HepG2 (cell line): Measurements from ENCODE around the gene FNDC3B. TPM values are rescaled to one million over a fixed set of nuclear protein-coding genes. Genes with fewer than 3 reads are reported as not detected.

Source experiments
- ATAC-seq: fragments of 200-7000 bp; cut with Tn5 transposase; 3 replicates; pipeline ENCODE4 v1.9.1; 2020; ENCODE audit warnings: mild to moderate bottlenecking, moderate library complexity
- BruUV-seq: library from RNA; stranded (reverse); fragments of 400-500 nt; replicated peaks from 2 replicates; lab custom pipeline; 2021; lab: Mats Ljungman, UMichigan
- CTCF ChIA-PET: fragments of 300-600 bp; formaldehyde crosslinking; extraction: SDS; loops from one replicate; lab custom pipeline; 2021; ENCODE audit warnings: low total read pairs, inconsistent platforms, low intra/inter-chr PET ratio; lab: Yijun Ruan, JAX
- POLR2A ChIA-PET: fragments of 350-600 bp; sonication (Branson Sonifier 250); formaldehyde crosslinking; loops from one replicate; lab custom pipeline; 2020; ENCODE audit warnings: antibody characterized with exemption, inconsistent platforms; lab: Yijun Ruan, JAX
- DNase-seq: peaks from one replicate; pipeline ENCODE4 v3.0.0-alpha.2; 2015; ENCODE audit warnings: low spot score
- FAIRE-seq: peaks from 3 replicates; lab custom pipeline; 2011; peaks lifted over from hg19 to GRCh38; lab: Jason Lieb, UNC
- H2AFZ ChIP-seq: one replicate; pipeline ENCODE4 v1.6.1; 2011; ENCODE audit warnings: low read length, inconsistent platforms
- H3K27ac ChIP-seq: fragments of 300-600 bp; 3 replicates; pipeline ENCODE4 v1.8.0; 2011; ENCODE audit warnings: mixed run types, mild to moderate bottlenecking, mixed read lengths, low read length, inconsistent platforms; ENCODE audit not compliant: insufficient read depth; ENCODE audit errors: extremely low read length
- H3K27me3 ChIP-seq, 2 experiments: fragments of 200-600 bp in 1 of 2; 2 replicates in 1 of 2; 3 replicates in 1 of 2; pipeline versions ENCODE4 v1.6.0 to v1.8.0; 2011; ENCODE audit warnings: low read length in 2 of 2, mild to moderate bottlenecking in 2 of 2, moderate library complexity in 2 of 2, inconsistent platforms in 1 of 2; ENCODE audit not compliant: insufficient read depth in 2 of 2, control insufficient read depth in 1 of 2
- H3K36me3 ChIP-seq, 2 experiments: fragments of 200-600 bp in 1 of 2; replicated peaks in 1 of 2; 2 replicates in 1 of 2; 3 replicates in 1 of 2; pipeline versions ENCODE4 v1.5.1 to v1.8.0; 2011; ENCODE audit warnings: low read length in 2 of 2, inconsistent platforms in 1 of 2; ENCODE audit not compliant: insufficient read depth in 2 of 2, control insufficient read depth in 1 of 2
- H3K4me1 ChIP-seq: 2 replicates; pipeline ENCODE4 v1.5.1; 2012; ENCODE audit warnings: low read length, inconsistent platforms; ENCODE audit not compliant: insufficient read depth
- H3K4me2 ChIP-seq: 2 replicates; pipeline ENCODE4 v1.6.0; 2011; ENCODE audit warnings: low read depth, low read length, inconsistent platforms
- H3K4me3 ChIP-seq, 3 experiments: fragments of 200-600 bp in 1 of 3; sonication (generic), shearing (Covaris generic) in 1 of 3; replicated peaks in 1 of 3; 2 replicates each; pipeline ENCODE4 v1.5.1; 2011 to 2016; ENCODE audit warnings: low read length in 3 of 3, inconsistent platforms in 2 of 3, low read depth in 2 of 3, mild to moderate bottlenecking in 2 of 3, control low read depth in 1 of 3, mixed read lengths in 1 of 3; ENCODE audit not compliant: insufficient read depth in 1 of 3
- H3K79me2 ChIP-seq: one replicate; pipeline ENCODE4 v1.6.1; 2011; ENCODE audit warnings: low read length, inconsistent platforms; ENCODE audit not compliant: insufficient read depth
- H3K9ac ChIP-seq: 2 replicates; pipeline ENCODE4 v1.6.0; 2011; ENCODE audit warnings: mild to moderate bottlenecking, low read depth, low read length, inconsistent platforms; ENCODE audit not compliant: insufficient read depth
- H3K9me3 ChIP-seq: 2 replicates; pipeline ENCODE4 v1.5.1; 2012; ENCODE audit warnings: mild to moderate bottlenecking, low read length
- H4K20me1 ChIP-seq: 2 replicates; pipeline ENCODE4 v1.6.0; 2011; ENCODE audit warnings: inconsistent platforms, mild to moderate bottlenecking, low read length, moderate library complexity; ENCODE audit not compliant: insufficient read depth
- FOSL2 ChIP-seq: sonication (generic); formaldehyde crosslinking; IDR thresholded peaks from 2 replicates; pipeline ENCODE4 v1.4.0; 2020; ENCODE audit warnings: missing genetic modification reagents
- MIER3 ChIP-seq: IDR thresholded peaks from 2 replicates; pipeline ENCODE4 v1.6.1; 2016; ENCODE audit warnings: missing compliant biosample characterization, borderline replicate concordance
- PCBP2 ChIP-seq: fragments of 200-400 bp; formaldehyde crosslinking; optimal IDR thresholded peaks from 2 replicates; pipeline ENCODE3; 2018; ENCODE audit warnings: low read length, low read depth; ENCODE audit not compliant: poor library complexity, severe bottlenecking
- PITX1 ChIP-seq: sonication (generic); formaldehyde crosslinking; IDR thresholded peaks from 2 replicates; pipeline ENCODE4 v1.5.1; 2020; ENCODE audit warnings: mild to moderate bottlenecking, missing genetic modification reagents
- POLR2AphosphoS2 ChIP-seq: IDR thresholded peaks from 2 replicates; pipeline ENCODE4 v1.6.1; 2011; ENCODE audit warnings: low read depth, low read length, improper control_type of control experiment
- RARA ChIP-seq: IDR thresholded peaks from 2 replicates; pipeline ENCODE4 v1.6.1; 2016; ENCODE audit warnings: missing genetic modification reagents, missing compliant biosample characterization
- SETDB1 ChIP-seq: sonication (generic); formaldehyde crosslinking; IDR thresholded peaks from 2 replicates; pipeline ENCODE4 v1.5.1; 2020; ENCODE audit warnings: missing genetic modification reagents, mild to moderate bottlenecking, borderline replicate concordance
- SIX1 ChIP-seq: sonication (generic); formaldehyde crosslinking; IDR thresholded peaks from 2 replicates; pipeline ENCODE4 v1.4.0; 2020; ENCODE audit warnings: missing genetic modification reagents, borderline replicate concordance
- SMYD3 ChIP-seq: sonication (generic); formaldehyde crosslinking; IDR thresholded peaks from 2 replicates; pipeline ENCODE4 v1.8.1; 2023; ENCODE audit warnings: mild to moderate bottlenecking, missing genetic modification reagents
- TCF7 ChIP-seq: sonication (generic); IDR thresholded peaks from 2 replicates; pipeline ENCODE4 v1.6.1; 2016; ENCODE audit warnings: antibody characterized with exemption, low read depth
- TCF7L2 ChIP-seq: IDR thresholded peaks from 2 replicates; pipeline ENCODE4 v1.6.1; 2011; ENCODE audit warnings: mild to moderate bottlenecking, low read depth, low read length, moderate library complexity
- TGIF2 ChIP-seq: IDR thresholded peaks from 2 replicates; pipeline ENCODE4 v1.6.1; 2016; ENCODE audit warnings: control low read depth, missing compliant biosample characterization
- U2AF1 ChIP-seq: fragments of 200-400 bp; formaldehyde crosslinking; optimal IDR thresholded peaks from 2 replicates; pipeline ENCODE3; 2017; ENCODE audit warnings: mild to moderate bottlenecking, low read depth, low read length
- ZNF251 ChIP-seq: sonication (generic); formaldehyde crosslinking; IDR thresholded peaks from 2 replicates; pipeline ENCODE4 v1.9.0; 2021; ENCODE audit warnings: mild to moderate bottlenecking, missing genetic modification reagents
- ZNF335 ChIP-seq: sonication (generic); formaldehyde crosslinking; IDR thresholded peaks from 2 replicates; pipeline ENCODE4 v1.4.0; 2020; ENCODE audit warnings: missing genetic modification reagents
- ZNF496 ChIP-seq: sonication (generic); formaldehyde crosslinking; IDR thresholded peaks from 2 replicates; pipeline ENCODE4 v1.8.1; 2023; ENCODE audit warnings: mild to moderate bottlenecking, moderate library complexity, missing genetic modification reagents; ENCODE audit not compliant: insufficient replicate concordance
- ZNF552 ChIP-seq: sonication (generic); formaldehyde crosslinking; IDR thresholded peaks from 2 replicates; pipeline ENCODE4 v1.9.0; 2022; ENCODE audit warnings: missing genetic modification reagents, mild to moderate bottlenecking, borderline replicate concordance
- WGBS: methylation state at CpG from one replicate; pipeline ENCODE4 v1.1.6; 2017; ENCODE audit warnings: low lambda C conversion rate; 5-methylcytosine and 5-hydroxymethylcytosine counted together
- in situ Hi-C: cut with HindIII; loops from 2 replicates; pipeline ENCODE4 v1.10.0; 2017; ENCODE audit warnings: low pct_unique_long_range_greater_than_20kb; ENCODE audit not compliant: extremely low pct_ligation_motif_present
- intact Hi-C: fragments of 100-400 bp; cut with micrococcal nuclease; formaldehyde crosslinking; loops from one replicate; pipeline ENCODE4 v1.10.0; 2022; ENCODE audit not compliant: unreplicated experiment
- polyA plus RNA-seq, 8 experiments: library from polyadenylated mRNA; depleted of rRNA in 3 of 8; stranded (reverse) in 7 of 8; unstranded in 1 of 8; fragments of >200 nt; fragmentation: Illumina TruSeq in 4 of 8; extraction: Trizol in 4 of 8; gene quantifications; 2 replicates each; pipeline versions ENCODE4 v1.2.1 to v1.2.3, GENCODE V29; 2011 to 2016; ENCODE audit warnings: low read depth in 4 of 8, missing spikeins in 1 of 8, mixed read lengths in 1 of 8; ENCODE audit not compliant: insufficient read depth in 1 of 8
- total RNA-seq, 5 experiments: library from RNA; depleted of rRNA; stranded (reverse); fragments of >200 nt; fragmentation: Illumina TruSeq; extraction: Trizol; gene quantifications; 2 replicates each; pipeline ENCODE4 v1.2.3, GENCODE V29; 2016; ENCODE audit warnings: low read depth in 1 of 5
- TF ChIP-seq, protein P1 (sequence below): IDR thresholded peaks from 2 replicates; pipeline ENCODE4 v1.4.0; 2020; ENCODE audit warnings: mild to moderate bottlenecking, missing genetic modification reagents
- TF ChIP-seq, protein P2 (sequence below): sonication (generic); formaldehyde crosslinking; IDR thresholded peaks from 2 replicates; pipeline ENCODE4 v1.4.0; 2020; ENCODE audit warnings: missing genetic modification reagents, borderline replicate concordance

The FNDC3B gene
- total and polyA plus RNA-seq, 2 of the 13 experiments (the other 11 are each of a cell fraction or from before 2014, with no cell fraction given), result 74.8 to 103 TPM

DNA sequence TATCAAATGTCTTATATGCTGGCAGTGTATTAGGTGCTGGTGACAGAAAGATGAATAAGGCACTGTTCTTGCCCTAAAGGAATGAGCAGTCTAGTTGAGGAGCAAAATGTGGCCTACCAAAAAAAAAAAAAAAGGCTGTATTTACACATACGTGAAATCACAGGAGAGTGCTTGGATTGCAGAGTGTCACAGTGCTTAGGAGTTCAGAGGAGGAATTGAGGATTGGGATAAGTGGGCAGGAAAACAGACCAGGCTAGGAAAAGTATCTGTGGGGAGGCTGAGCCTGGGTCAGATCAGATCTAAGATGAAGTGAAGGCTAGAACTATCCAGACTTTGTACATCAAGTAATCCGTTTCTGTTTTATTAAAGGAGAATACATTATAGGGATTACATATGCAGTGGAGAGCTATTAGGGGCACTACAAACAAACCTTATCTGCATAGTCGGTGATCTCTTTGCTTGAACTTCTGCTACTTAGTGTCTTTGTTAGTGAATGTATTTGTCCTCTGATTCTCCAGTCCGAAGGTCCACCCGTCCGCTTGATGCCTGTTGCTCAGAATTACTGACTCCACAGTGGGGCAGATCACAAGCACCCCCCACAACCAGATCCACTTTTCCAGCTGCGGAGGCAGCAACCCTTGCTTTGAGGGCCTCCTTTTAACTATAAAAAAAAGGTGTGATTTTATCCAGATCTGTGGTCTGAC is 80.0 kb downstream of the FNDC3B start:
- in situ Hi-C loops (no loop called here), intact Hi-C loops (loop anchor here (1.0 kb wide), 1 partner anchor 15 kb away; no protein-coding TSS in a partner anchor)
- Histone ChIP-seq H3K9ac (peak overlapping the region; percentile 50), H3K4me3 (no peak overlapping the region), H3K79me2 (peaks cover 98% of the 10 kb centered on the region), H4K20me1 (peaks cover 86% of the 10 kb centered on the region), H3K27me3 (no peaks in the 10 kb centered on the region), H3K4me2 (peak overlapping the region; percentile 29; the same call in 1 of the 2 replicates), H2AFZ (no peak overlapping the region), H3K4me1 (peaks cover 100% of the 10 kb centered on the region), H3K9me3 (no peaks in the 10 kb centered on the region), H3K36me3 (peaks cover 18 to 73% of the 10 kb centered on the region in 2 experiments), H3K27ac (peak overlapping the region; percentile 85)
- POLR2A ChIA-PET, result interaction anchor here (1.0 to 1.6 kb wide), 3 partner anchors 10 to 21 kb away, joined by 3 to 6 read pairs (median 5); no protein-coding TSS in a partner anchor
- CTCF ChIA-PET, result no interaction called here
- ATAC-seq (peak; percentile 73), DNase-seq (peak; percentile 87), FAIRE-seq (peak; percentile 93)
- 9% methylated on average over 7 of the region's 7 CpGs for WGBS
- BruUV-seq, result TSS peak; percentile 3
- TF ChIP-seq, protein P1, sequence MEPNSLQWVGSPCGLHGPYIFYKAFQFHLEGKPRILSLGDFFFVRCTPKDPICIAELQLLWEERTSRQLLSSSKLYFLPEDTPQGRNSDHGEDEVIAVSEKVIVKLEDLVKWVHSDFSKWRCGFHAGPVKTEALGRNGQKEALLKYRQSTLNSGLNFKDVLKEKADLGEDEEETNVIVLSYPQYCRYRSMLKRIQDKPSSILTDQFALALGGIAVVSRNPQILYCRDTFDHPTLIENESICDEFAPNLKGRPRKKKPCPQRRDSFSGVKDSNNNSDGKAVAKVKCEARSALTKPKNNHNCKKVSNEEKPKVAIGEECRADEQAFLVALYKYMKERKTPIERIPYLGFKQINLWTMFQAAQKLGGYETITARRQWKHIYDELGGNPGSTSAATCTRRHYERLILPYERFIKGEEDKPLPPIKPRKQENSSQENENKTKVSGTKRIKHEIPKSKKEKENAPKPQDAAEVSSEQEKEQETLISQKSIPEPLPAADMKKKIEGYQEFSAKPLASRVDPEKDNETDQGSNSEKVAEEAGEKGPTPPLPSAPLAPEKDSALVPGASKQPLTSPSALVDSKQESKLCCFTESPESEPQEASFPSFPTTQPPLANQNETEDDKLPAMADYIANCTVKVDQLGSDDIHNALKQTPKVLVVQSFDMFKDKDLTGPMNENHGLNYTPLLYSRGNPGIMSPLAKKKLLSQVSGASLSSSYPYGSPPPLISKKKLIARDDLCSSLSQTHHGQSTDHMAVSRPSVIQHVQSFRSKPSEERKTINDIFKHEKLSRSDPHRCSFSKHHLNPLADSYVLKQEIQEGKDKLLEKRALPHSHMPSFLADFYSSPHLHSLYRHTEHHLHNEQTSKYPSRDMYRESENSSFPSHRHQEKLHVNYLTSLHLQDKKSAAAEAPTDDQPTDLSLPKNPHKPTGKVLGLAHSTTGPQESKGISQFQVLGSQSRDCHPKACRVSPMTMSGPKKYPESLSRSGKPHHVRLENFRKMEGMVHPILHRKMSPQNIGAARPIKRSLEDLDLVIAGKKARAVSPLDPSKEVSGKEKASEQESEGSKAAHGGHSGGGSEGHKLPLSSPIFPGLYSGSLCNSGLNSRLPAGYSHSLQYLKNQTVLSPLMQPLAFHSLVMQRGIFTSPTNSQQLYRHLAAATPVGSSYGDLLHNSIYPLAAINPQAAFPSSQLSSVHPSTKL (CRISPR knock-in tag), result peak; percentile 46
- no peak for TF ChIP-seq ZNF552
- no peak for TF ChIP-seq ZNF251 (CRISPR knock-in tag)
- TF ChIP-seq MIER3 (CRISPR knock-in tag), result no peak
- no peak for TF ChIP-seq SETDB1
- no peak for TF ChIP-seq TGIF2 (CRISPR knock-in tag)
- TF ChIP-seq POLR2AphosphoS2, result no peak
- no peak for TF ChIP-seq FOSL2 (CRISPR knock-in tag)
- 0 out of 2 replicates have a peak, but pooled peaks have one; percentile 22 for TF ChIP-seq RARA
- no peak for TF ChIP-seq ZNF335 (CRISPR knock-in tag)
- no peak for TF ChIP-seq U2AF1
- TF ChIP-seq, protein P2, sequence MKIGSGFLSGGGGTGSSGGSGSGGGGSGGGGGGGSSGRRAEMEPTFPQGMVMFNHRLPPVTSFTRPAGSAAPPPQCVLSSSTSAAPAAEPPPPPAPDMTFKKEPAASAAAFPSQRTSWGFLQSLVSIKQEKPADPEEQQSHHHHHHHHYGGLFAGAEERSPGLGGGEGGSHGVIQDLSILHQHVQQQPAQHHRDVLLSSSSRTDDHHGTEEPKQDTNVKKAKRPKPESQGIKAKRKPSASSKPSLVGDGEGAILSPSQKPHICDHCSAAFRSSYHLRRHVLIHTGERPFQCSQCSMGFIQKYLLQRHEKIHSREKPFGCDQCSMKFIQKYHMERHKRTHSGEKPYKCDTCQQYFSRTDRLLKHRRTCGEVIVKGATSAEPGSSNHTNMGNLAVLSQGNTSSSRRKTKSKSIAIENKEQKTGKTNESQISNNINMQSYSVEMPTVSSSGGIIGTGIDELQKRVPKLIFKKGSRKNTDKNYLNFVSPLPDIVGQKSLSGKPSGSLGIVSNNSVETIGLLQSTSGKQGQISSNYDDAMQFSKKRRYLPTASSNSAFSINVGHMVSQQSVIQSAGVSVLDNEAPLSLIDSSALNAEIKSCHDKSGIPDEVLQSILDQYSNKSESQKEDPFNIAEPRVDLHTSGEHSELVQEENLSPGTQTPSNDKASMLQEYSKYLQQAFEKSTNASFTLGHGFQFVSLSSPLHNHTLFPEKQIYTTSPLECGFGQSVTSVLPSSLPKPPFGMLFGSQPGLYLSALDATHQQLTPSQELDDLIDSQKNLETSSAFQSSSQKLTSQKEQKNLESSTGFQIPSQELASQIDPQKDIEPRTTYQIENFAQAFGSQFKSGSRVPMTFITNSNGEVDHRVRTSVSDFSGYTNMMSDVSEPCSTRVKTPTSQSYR, result no peak
- TF ChIP-seq TCF7L2, result no peak
- no peak for TF ChIP-seq SMYD3
- TF ChIP-seq SIX1 (CRISPR knock-in tag), result no peak
- 0 out of 2 replicates have a peak, but pooled peaks have one; percentile 50 for TF ChIP-seq PITX1 (CRISPR knock-in tag)
- no peak for TF ChIP-seq ZNF496 (CRISPR knock-in tag)
- TF ChIP-seq TCF7, result peak; percentile 54
- no peak for TF ChIP-seq PCBP2
